PC-3 (cell line): ENCODE results near the gene CDK11A.
"Not testable (repeated sequence)": the region's sequence is repeated elsewhere in the genome, so short reads cannot be mapped to it uniquely, and the experiment has no call there.

ENCODE experiments used
- EZH2 ChIP-seq: fragments of 300-600 bp; sonication (generic); IDR thresholded peaks from one replicate; pipeline ENCODE4 v1.6.1; 2017; ENCODE audit warnings: antibody characterized with exemption, mild to moderate bottlenecking, low read length; ENCODE audit not compliant: unreplicated experiment
- TF ChIP-seq, protein P1 (sequence below): fragments of 300-600 bp; sonication (generic); conservative IDR thresholded peaks from 2 replicates; pipeline ENCODE4 v1.5.1; 2017; ENCODE audit warnings: antibody characterized with exemption, low read depth, mild to moderate bottlenecking, low read length

DNA sequence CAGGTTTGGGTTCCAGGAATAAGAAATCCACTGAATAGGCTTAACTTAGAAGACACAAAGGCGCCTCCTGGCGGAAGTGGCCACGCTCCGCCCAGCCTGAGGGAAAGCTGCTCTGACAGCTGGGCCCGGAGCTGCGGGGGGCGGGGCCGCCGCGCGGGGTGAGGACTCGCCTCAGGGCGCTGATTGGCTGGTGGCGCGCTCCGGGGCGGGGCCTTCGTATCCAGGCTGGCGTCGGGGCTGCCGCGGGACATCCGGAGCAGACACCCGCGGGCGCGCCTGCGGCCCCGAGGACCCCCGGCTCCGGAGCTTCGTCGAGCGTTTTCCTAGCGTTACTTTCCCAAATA is 22.4 kb upstream of the CDK11A start:
- TF ChIP-seq EZH2, result not testable (repeated sequence)
- TF ChIP-seq, protein P1, sequence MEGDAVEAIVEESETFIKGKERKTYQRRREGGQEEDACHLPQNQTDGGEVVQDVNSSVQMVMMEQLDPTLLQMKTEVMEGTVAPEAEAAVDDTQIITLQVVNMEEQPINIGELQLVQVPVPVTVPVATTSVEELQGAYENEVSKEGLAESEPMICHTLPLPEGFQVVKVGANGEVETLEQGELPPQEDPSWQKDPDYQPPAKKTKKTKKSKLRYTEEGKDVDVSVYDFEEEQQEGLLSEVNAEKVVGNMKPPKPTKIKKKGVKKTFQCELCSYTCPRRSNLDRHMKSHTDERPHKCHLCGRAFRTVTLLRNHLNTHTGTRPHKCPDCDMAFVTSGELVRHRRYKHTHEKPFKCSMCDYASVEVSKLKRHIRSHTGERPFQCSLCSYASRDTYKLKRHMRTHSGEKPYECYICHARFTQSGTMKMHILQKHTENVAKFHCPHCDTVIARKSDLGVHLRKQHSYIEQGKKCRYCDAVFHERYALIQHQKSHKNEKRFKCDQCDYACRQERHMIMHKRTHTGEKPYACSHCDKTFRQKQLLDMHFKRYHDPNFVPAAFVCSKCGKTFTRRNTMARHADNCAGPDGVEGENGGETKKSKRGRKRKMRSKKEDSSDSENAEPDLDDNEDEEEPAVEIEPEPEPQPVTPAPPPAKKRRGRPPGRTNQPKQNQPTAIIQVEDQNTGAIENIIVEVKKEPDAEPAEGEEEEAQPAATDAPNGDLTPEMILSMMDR, result not testable (repeated sequence)
